GM12874 (cell line): ENCODE measurements around the gene SOX1.

Experiments
- CTCF ChIP-seq: IDR thresholded peaks from 2 replicates; pipeline ENCODE4 v1.5.1; 2011; ENCODE audit warnings: low read depth, mild to moderate bottlenecking, control low read depth, low read length, moderate library complexity; ENCODE audit not compliant: insufficient read depth

Gene SOX1

DNA sequence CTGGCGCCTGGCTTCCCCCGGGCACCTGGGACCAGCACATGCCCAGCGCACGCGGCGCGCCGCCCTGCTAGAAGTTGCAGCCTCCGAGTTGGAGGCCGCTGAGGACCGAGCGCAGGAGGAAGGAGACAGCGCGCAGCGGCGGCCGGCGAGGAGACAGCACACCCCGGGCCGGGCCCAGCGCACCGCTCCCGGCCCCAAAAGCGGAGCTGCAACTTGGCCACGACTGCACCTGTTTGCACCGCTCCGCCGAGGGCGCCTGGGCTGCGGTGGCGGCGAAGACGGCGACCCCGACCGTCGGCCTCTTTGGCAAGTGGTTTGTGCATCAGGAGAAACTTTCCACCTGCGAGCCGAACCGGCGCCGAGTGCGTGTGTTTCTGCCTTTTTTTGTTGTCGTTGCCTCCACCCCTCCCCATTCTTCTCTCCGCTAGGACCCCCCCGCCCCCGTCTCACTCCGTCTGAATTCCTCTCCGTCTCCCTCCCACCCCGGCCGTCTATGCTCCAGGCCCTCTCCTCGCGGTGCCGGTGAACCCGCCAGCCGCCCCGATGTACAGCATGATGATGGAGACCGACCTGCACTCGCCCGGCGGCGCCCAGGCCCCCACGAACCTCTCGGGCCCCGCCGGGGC is at the start of gene SOX1:
Gene SOX1, plus strand, starts transcription at position 34 of the 626 bp plus-strand sequence. Its CDS starts 510 bp downstream, at position 544.
- TF ChIP-seq CTCF: no peak

GRCh38 chr13:112024577-112024976 is 42.4 kb upstream of the SOX1 start:
- no peak for TF ChIP-seq CTCF

DNA sequence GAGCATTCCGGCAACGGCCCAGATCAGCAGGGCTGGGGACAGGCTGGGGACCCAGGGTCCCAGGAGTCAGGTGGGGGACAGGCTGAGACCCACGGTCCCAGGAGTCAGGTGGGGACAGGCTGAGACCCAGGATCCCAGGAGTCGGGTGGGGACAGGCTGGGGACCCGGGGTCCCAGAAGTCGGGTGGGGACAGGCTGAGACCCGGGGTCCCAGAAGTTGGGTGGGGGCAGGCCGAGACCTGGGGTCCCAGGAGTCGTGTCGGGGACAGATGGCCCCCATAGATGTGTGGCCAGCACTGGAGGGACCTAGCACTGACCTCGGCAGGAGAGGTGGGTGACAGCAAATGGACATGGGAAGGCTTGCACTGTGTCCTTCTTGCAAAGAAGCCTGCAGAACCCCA is 39.7 kb upstream of the SOX1 start:
- no peak for TF ChIP-seq CTCF

GRCh38 chr13:112028481-112028880 is 38.5 kb upstream of the SOX1 start:
- TF ChIP-seq CTCF: no peak

- no peak for TF ChIP-seq CTCF
Observed at GRCh38 chr13:112029143-112029542, 37.8 kb upstream of the SOX1 start.

- TF ChIP-seq CTCF: no peak
Observed at GRCh38 chr13:112032186-112032993, 34.6 kb upstream of the SOX1 start.

DNA sequence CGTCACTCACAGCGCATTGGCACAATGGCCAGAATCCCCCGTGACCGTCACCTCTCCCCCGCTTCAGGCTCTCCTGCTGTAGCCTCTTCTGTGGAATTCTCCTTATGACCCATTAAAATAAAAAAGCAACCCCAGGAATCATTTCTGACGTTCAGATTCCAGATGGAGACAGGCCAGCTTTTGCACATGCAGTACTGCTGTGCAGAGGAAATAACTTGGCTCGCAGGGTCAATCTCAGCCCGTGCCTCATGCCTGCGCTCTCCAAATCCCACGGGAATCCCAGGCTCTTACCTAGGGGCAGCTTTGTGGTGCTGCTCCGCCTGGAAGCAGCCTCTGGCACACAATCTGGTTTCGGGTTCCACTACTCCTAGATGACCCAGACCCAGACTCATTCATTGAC is 32.7 kb upstream of the SOX1 start:
- TF ChIP-seq CTCF: no peak
